ENCODE measurements around the gene UBQLN4.

- TF ChIP-seq TARDBP (IDR thresholded peaks at IDR 0.05) (no peak), SP1 (IDR thresholded peaks at IDR 0.05) (no peak), NFRKB (IDR thresholded peaks at IDR 0.05) (no peak), LEF1 (IDR thresholded peaks at IDR 0.05; ENCODE audit: borderline replicate concordance) (no peak)
These were observed 4.8 kb downstream of the UBQLN4 start for GRCh38 chr1:156048663-156049258.
